Naive B cell (primary cell): ENCODE measurements around the gene PKNOX2. TPM values are rescaled to one million over a fixed set of nuclear protein-coding genes. Genes with fewer than 3 reads are reported as not detected.

Experiments used
- ATAC-seq, 2 donors: fragments of 150-1000 bp; cut with Tn5 transposase; 2 replicates each; pipeline ENCODE4 v1.10.0; 2021; ENCODE audit warnings: low read depth in 2 of 2, mild to moderate bottlenecking in 2 of 2, moderate library complexity in 2 of 2
- DNase-seq: peaks from one replicate; pipeline ENCODE4 v3.0.0; 2022
- H3K27ac Mint-ChIP-seq, 6 donors: one replicate each; pipeline ENCODE4 v1.8.0; 2020 to 2022; ENCODE audit warnings: mild to moderate bottlenecking in 6 of 6, mixed read lengths in 6 of 6, moderate library complexity in 5 of 6, inconsistent platforms in 2 of 6
- H3K27me3 Mint-ChIP-seq, 3 donors: one replicate each; pipeline ENCODE4 v1.8.0; 2021 to 2022; ENCODE audit warnings: mixed read lengths in 3 of 3, mild to moderate bottlenecking in 1 of 3
- H3K36me3 Mint-ChIP-seq, 2 donors: one replicate each; pipeline ENCODE4 v1.8.0; 2020 to 2022; ENCODE audit warnings: mixed read lengths in 2 of 2, inconsistent platforms in 1 of 2, mild to moderate bottlenecking in 1 of 2
- H3K4me1 Mint-ChIP-seq, 3 donors: one replicate each; pipeline ENCODE4 v1.8.0; 2020 to 2022; ENCODE audit warnings: mixed read lengths in 3 of 3, inconsistent platforms in 1 of 3, mild to moderate bottlenecking in 1 of 3, moderate library complexity in 1 of 3
- H3K4me3 Mint-ChIP-seq, 8 donors: one replicate each; pipeline ENCODE4 v1.8.0; 2020 to 2022; ENCODE audit warnings: mild to moderate bottlenecking in 8 of 8, mixed read lengths in 8 of 8, moderate library complexity in 8 of 8, inconsistent platforms in 2 of 8
- H3K9me3 Mint-ChIP-seq, 7 donors: one replicate each; pipeline ENCODE4 v1.8.0; 2020 to 2022; ENCODE audit warnings: mixed read lengths in 7 of 7, mild to moderate bottlenecking in 5 of 7, inconsistent platforms in 2 of 7, moderate library complexity in 1 of 7
- polyA plus RNA-seq, 6 donors: library from polyadenylated mRNA; unstranded; fragments of 300-500 nt; fragmentation: Illumina TruSeq; gene quantifications; one replicate each; pipeline ENCODE4 v1.2.3, GENCODE V29; 2021; ENCODE audit warnings: low read depth in 6 of 6

Gene PKNOX2
- polyA plus RNA-seq, 6 donors from 2014 or later = not detected

DNA sequence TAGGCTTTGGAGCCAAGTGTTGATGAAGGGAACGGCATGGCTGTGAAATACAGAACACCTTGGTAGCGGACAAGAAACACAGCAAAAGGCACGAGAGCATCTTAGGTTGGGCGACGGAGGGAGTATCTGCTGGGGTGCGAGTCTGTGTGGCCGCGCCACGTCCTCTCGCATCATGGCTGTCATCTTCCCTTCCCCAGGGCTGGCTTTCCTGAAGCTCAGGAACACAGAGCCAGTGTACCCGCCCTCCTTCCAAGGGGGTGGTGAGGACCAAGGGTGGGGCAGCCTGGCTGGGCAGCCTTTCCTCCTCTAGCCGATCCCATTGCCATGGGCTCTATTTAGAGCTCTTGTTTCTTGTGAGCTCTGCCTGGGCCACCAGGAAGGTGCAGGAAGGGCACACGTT, 177.1 kb downstream of the PKNOX2 start:
- no peaks in the 10 kb centered on the region for H3K9me3 Mint-ChIP-seq
- no peaks in the 10 kb centered on the region for H3K36me3 Mint-ChIP-seq
- H3K4me3 Mint-ChIP-seq = no peak overlapping the region
- peak overlapping the region in 1 of 6 donors; percentile 30 for H3K27ac Mint-ChIP-seq
- ATAC-seq (no peak), DNase-seq (no peak)
- H3K27me3 Mint-ChIP-seq = peaks cover 33 to 50% (median 42%) of the 10 kb centered on the region in 3 donors
- peaks cover 0 to 2% (median 0%) of the 10 kb centered on the region in 3 donors for H3K4me1 Mint-ChIP-seq

GRCh38 chr11:125342281-125342930, 177.9 kb downstream of the PKNOX2 start:
- H3K36me3 Mint-ChIP-seq = no peaks in the 10 kb centered on the region
- no peak overlapping the region for H3K27ac Mint-ChIP-seq
- H3K9me3 Mint-ChIP-seq = no peaks in the 10 kb centered on the region
- peaks cover 30 to 50% (median 39%) of the 10 kb centered on the region in 3 donors for H3K27me3 Mint-ChIP-seq
- H3K4me1 Mint-ChIP-seq = peaks cover 0 to 2% (median 0%) of the 10 kb centered on the region in 3 donors
- no peak overlapping the region for H3K4me3 Mint-ChIP-seq
- ATAC-seq = no peak
- DNase-seq = no peak

GRCh38 chr11:125343086-125343717, 178.7 kb downstream of the PKNOX2 start:
- Mint-ChIP-seq H3K4me3 (no peak overlapping the region), H3K4me1 (peaks cover 0 to 2% (median 0%) of the 10 kb centered on the region in 3 donors), H3K36me3 (no peaks in the 10 kb centered on the region), H3K9me3 (no peaks in the 10 kb centered on the region), H3K27me3 (peaks cover 31 to 42% (median 34%) of the 10 kb centered on the region in 3 donors), H3K27ac (no peak overlapping the region)
- DNase-seq (no peak), ATAC-seq (no peak)

DNA sequence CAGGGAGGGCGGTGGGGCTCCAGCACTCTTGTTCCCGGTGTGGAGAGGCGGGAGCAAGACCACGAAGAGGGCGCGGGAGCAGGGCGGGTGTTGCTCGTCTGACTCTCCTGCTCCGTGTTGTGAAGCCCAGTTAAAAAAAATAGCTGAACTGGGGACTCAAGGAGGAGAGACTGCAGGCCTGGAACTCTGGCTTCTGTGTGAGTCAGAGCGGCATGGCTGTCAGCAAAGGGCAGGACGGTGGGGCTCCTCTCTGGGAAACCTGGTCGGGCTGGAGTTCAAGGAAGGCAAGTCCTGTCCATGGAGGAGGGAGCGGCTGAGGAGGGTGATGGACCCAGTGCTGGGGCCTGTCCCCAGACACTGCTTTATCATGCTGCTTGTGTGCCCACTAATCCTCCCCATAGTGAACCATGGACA, 179.2 kb downstream of the PKNOX2 start:
- Mint-ChIP-seq H3K9me3 (no peaks in the 10 kb centered on the region), H3K27me3 (peaks cover 31 to 37% (median 32%) of the 10 kb centered on the region in 3 donors), H3K36me3 (no peaks in the 10 kb centered on the region), H3K4me3 (no peak overlapping the region), H3K27ac (no peak overlapping the region), H3K4me1 (peaks cover 0 to 2% (median 1%) of the 10 kb centered on the region in 3 donors)
- no peak for DNase-seq
- ATAC-seq = no peak

DNA sequence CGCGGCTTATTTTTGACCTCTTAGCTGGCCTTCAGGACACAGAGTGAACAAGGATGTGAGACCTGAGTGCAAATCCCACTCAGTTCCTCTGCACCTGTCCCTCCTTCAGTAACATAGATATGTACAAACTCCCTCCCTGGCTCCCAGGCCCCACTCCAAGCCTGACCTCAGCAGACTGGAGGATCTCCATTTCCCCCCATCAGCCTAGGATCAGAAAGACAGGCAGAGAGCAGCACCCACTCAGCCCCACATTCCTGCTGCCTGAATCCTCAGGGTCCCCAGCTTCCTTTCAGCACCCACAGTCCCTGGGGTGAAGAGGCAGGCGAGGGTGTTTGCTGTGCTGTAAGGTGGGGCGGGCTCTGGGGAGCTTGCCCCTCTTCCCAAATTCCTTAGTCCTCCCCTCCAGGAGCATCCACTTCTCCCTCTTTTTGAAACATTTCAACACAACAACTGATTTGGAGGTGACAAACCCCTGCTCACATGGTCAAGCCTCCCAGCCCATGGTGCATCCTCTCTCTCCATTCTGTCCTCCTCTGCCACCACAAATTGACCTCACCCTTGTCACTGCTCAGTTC, 180.4 kb downstream of the PKNOX2 start:
- Mint-ChIP-seq H3K36me3 (no peaks in the 10 kb centered on the region), H3K4me1 (peaks cover 0 to 7% (median 4%) of the 10 kb centered on the region in 3 donors), H3K27ac (no peak overlapping the region), H3K4me3 (no peak overlapping the region), H3K9me3 (no peaks in the 10 kb centered on the region), H3K27me3 (peaks cover 27 to 44% (median 31%) of the 10 kb centered on the region in 3 donors)
- DNase-seq (no peak), ATAC-seq (no peak)

DNA sequence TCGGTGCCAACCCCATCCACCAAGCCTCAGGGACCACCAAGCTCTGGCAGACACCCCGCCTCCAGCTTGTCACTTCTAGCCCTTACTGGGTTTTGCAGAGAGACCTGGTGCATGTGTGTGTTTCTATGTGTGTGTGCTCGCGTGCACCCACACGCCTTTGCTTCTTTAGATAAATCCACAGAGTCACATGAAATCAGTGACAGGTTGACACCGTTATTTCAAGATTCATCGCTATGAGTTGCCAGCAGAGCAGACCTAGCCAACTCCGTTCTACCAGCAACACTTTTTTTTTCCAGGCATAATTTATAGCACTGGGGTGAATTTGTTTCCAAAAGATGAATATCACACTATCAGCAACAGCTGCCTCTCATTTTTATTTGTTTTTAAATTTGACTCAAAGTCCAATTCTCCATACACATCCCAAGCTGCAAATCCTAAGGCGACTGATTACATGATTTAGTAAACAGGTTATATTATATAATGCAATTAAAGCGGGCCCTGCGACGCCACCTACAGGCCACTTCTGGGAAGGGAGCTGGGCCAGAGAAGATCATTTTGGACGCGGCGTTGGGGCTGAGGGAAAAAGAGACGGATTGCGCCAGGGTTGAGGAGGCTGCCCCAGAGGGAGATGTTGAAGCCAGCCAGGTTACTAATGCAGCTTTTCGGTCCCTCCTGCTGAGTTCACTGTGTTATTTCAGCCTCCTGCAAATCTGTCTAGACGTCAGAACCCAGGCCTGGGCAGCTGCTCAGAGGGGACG, 181.0 kb downstream of the PKNOX2 start:
- H3K27me3 Mint-ChIP-seq = peaks cover 27 to 45% (median 31%) of the 10 kb centered on the region in 3 donors
- H3K9me3 Mint-ChIP-seq = no peaks in the 10 kb centered on the region
- DNase-seq (no peak), ATAC-seq (no peak)
- peaks cover 0 to 7% (median 4%) of the 10 kb centered on the region in 3 donors for H3K4me1 Mint-ChIP-seq
- H3K4me3 Mint-ChIP-seq = no peak overlapping the region
- no peaks in the 10 kb centered on the region for H3K36me3 Mint-ChIP-seq
- H3K27ac Mint-ChIP-seq = peak overlapping the region in 1 of 6 donors; percentile 3

- H3K9me3 Mint-ChIP-seq = no peaks in the 10 kb centered on the region
- DNase-seq = no peak
- H3K27ac Mint-ChIP-seq = no peak overlapping the region
- H3K4me1 Mint-ChIP-seq = peaks cover 0 to 7% (median 4%) of the 10 kb centered on the region in 3 donors
- no peak for ATAC-seq
- no peaks in the 10 kb centered on the region for H3K36me3 Mint-ChIP-seq
- peaks cover 27 to 46% (median 33%) of the 10 kb centered on the region in 3 donors for H3K27me3 Mint-ChIP-seq
- no peak overlapping the region for H3K4me3 Mint-ChIP-seq
These were observed 181.6 kb downstream of the PKNOX2 start for GRCh38 chr11:125346179-125346530.

GRCh38 chr11:125346565-125347260, 182.2 kb downstream of the PKNOX2 start:
- peak overlapping the region in 1 of 6 donors; percentile 69 for H3K27ac Mint-ChIP-seq
- H3K4me1 Mint-ChIP-seq = peaks cover 0 to 7% (median 4%) of the 10 kb centered on the region in 3 donors
- no peak overlapping the region for H3K4me3 Mint-ChIP-seq
- no peaks in the 10 kb centered on the region for H3K9me3 Mint-ChIP-seq
- no peaks in the 10 kb centered on the region for H3K36me3 Mint-ChIP-seq
- no peak for ATAC-seq
- H3K27me3 Mint-ChIP-seq = peaks cover 27 to 47% (median 39%) of the 10 kb centered on the region in 3 donors
- DNase-seq = no peak

- DNase-seq = no peak
- Mint-ChIP-seq H3K36me3 (no peaks in the 10 kb centered on the region), H3K27ac (no peak overlapping the region), H3K27me3 (peaks cover 32 to 52% (median 44%) of the 10 kb centered on the region in 3 donors), H3K4me3 (no peak overlapping the region), H3K4me1 (peaks cover 0 to 7% (median 4%) of the 10 kb centered on the region in 3 donors), H3K9me3 (no peaks in the 10 kb centered on the region)
- ATAC-seq = no peak
These were observed 182.7 kb downstream of the PKNOX2 start for GRCh38 chr11:125347261-125347585.

DNA sequence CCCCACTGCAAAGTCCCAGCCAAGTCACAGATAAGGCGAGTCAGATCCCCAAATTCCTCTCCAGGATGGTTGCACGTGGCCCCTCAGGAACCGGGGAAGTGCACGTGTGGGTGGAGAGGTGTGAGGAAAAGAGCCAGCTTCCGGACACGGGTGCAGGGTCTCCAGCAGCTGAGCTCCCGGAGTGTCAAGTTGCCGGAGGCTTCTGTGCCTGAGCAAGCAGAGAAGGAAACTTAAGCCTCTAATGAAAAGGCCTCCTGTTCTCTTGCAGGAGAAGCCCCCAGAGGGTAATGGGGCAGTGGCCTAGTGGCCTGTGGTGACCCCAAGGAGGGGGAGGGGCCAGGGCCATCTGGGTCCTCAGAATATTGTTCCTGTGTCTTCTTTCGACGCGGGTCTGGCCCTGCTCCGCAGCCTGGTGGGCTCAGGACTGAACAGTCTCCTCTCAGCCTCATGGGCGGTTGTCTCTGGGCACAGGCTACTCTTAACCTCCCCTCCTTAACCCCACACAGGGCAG, 183.6 kb downstream of the PKNOX2 start:
- Mint-ChIP-seq H3K36me3 (no peaks in the 10 kb centered on the region), H3K9me3 (no peaks in the 10 kb centered on the region), H3K27me3 (peaks cover 32 to 59% (median 52%) of the 10 kb centered on the region in 3 donors), H3K4me3 (no peak overlapping the region), H3K4me1 (peaks cover 0 to 7% (median 4%) of the 10 kb centered on the region in 3 donors), H3K27ac (no peak overlapping the region)
- DNase-seq (no peak), ATAC-seq (no peak)

GRCh38 chr11:125348674-125349309, 184.2 kb downstream of the PKNOX2 start:
- no peak overlapping the region for H3K27ac Mint-ChIP-seq
- H3K4me3 Mint-ChIP-seq = peak overlapping the region in 1 of 8 donors; percentile 64

GRCh38 chr11:125350206-125351032, 185.9 kb downstream of the PKNOX2 start:
- peaks cover 21 to 42% (median 40%) of the 10 kb centered on the region in 3 donors for H3K27me3 Mint-ChIP-seq
- H3K36me3 Mint-ChIP-seq = no peaks in the 10 kb centered on the region
- H3K4me3 Mint-ChIP-seq = no peak overlapping the region
- DNase-seq (no peak), ATAC-seq (no peak)
- no peak overlapping the region for H3K27ac Mint-ChIP-seq
- peaks cover 0 to 2% (median 0%) of the 10 kb centered on the region in 7 donors for H3K9me3 Mint-ChIP-seq
- H3K4me1 Mint-ChIP-seq = peaks cover 3 to 7% (median 4%) of the 10 kb centered on the region in 3 donors

More at GRCh38 chr11:125348674-125349309, 184.2 kb downstream of the PKNOX2 start:
- no peak for ATAC-seq
- Mint-ChIP-seq H3K4me1 (peaks cover 0 to 7% (median 4%) of the 10 kb centered on the region in 3 donors), H3K36me3 (no peaks in the 10 kb centered on the region), H3K9me3 (no peaks in the 10 kb centered on the region), H3K27me3 (peaks cover 28 to 58% (median 48%) of the 10 kb centered on the region in 3 donors)
- peak; percentile 7 for DNase-seq
